ENCODE results near the gene DCAF7.

DCAF7 gene

DNA sequence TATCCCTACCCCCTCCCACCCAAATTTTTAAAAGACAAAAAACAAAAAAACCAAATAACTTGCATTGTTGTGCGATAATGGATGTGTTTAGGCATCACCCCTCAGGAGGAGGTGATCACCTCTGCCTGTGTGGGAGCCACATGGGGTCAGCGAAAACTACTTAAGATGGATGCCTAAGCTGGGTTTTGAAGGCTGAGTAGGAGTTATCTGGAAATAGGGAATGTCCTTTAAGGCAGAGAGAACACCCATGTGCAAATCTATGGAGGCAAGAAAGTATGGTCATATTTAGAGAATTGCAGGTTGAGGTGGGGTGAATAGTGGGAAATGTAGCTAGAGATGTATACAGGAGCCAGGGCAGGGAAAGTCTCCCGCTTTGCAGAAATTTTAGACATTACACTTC, 44.9 kb downstream of the DCAF7 start:
- DNase-seq = no peak

DNA sequence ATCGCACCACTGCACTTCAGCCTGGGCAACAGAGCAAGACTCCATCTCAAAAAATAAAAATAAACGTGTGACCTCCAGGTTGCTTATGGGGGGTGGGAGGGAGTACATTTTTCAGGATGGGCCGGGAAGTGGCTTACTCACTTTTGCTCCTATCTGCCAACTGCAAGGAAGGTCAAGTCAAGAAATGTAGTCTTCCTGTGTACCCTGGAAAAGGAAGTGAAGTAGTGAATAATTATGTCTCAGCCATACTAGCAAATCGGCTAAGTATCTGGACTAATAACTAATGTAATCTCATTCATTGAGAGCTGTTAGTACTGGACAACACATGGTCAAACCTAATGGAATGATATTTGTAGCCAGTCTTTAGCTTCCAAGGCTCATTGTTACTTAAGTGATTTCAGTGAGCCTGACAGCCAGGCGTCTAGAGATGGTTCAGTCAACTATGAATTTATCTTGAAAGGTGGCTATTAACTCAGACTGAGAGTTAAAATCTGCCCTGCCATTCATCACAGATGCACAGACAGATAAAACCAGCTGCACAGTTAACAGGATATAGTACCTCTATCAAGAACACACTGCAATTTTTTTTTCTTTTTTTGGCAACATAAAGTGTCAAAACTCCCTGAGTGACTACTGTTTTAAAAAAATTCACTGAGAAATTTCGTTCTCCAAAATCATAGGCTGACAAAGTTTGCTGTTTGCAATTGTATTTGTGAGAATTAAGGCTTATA, 46.7 kb downstream of the DCAF7 start:
- no peak for DNase-seq

DNA sequence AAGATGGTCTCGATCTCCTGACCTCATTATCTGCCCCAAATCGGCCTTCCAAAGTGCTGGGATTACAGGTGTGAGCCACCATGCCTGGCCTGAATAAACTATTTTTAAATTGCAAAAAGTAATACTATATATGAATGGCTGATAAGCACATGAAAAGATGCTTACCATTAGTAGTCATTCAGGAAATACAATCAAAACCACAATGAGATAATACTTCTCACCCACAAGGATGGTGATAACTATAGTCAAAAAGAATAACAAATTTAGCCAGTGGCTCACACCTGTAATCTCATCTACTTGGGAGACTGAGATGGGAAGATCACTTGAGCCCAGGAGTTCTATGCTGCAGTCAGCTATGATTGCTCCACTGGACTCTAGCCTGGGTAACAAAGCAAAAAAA, 48.0 kb downstream of the DCAF7 start:
- DNase-seq = no peak

DNA sequence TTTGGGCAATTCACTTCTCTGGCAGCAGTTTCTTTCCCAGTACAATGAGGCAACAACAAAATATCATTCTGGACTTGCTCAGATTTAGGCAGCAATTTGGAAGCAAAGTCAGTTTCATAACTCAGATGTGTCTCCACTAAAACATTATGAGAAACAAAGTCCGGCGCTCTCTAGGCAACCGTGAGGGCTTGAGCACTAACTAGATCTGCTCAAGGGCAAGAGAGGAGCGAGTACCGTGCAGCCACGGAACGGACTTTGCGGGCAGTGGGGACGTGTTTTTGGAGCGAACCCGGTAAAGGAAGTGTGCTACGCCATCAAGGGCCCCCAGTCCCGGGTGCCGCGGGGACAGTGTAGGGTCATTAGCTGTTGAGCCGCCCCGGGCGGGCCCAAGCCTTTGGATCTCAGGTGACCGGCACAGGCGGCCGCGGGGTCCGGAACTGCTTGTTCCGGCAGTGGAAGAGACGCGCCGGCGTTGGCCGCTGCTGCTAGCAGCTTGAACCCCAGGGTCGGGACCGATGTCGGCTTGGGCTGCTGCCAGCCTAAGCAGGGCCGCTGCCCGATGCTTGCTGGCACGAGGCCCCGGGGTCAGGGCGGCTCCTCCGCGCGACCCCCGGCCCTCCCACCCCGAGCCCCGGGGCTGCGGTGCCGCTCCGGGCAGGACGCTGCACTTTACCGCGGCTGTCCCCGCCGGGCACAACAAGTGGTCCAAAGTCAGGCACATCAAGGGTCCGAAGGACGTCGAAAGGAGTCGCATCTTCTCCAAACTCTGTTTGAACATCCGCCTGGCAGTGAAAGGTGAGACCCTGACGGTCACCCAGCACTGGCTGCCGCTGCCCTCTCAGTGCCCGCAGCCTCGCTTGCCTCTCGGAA, 50.5 kb downstream of the DCAF7 start, which contains the start of gene TACO1:
Gene TACO1 (plus strand): TSS at position 327 of the 870 bp plus-strand sequence. CDS start 189 bp downstream, at position 516.
- peak; percentile 63 for DNase-seq

DNA sequence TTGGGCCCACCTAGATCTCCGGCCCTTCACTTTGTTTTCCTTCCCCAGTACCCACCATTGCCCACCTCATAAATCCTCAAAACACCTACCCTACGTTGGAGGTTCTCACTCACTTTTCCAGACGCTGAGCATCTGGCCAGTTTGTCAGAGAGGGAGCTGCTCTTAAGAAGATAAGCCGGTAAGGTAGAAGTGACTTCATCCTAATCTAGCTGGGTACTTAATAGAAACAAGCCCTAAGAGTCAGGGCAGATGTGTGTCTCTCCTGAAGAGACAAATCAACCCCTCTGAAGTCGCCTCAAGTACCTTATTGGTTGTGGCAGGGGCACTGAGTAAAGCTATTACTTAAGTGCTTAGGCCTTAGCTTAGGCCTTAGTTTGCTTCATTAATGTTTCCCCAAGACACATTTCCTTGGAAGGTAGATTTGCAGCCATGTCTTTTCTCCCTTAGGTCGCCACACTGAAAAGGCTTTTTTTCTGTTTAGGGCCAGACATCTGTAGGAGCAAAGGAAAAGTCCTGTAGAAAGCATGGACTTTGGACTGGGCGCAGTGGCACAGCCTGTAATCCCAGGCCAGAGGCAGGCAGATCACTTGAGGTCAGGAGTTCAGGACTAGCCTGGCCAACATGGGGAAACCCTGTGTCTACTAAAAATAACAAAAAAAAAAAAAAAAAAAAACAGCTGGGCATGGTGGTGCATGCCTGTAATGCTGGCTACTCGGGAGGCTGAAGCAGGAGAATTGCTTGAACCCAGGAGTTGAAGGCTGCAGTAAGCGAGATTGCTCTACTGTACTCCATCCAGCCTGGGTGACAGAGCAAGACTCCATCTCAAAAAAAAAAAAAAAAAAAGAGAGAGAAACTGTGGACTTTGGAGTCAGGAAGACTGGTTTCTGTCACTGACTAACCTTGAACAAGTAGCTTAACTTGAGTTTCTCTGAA, 51.4 kb downstream of the DCAF7 start:
- no peak for DNase-seq

DNA sequence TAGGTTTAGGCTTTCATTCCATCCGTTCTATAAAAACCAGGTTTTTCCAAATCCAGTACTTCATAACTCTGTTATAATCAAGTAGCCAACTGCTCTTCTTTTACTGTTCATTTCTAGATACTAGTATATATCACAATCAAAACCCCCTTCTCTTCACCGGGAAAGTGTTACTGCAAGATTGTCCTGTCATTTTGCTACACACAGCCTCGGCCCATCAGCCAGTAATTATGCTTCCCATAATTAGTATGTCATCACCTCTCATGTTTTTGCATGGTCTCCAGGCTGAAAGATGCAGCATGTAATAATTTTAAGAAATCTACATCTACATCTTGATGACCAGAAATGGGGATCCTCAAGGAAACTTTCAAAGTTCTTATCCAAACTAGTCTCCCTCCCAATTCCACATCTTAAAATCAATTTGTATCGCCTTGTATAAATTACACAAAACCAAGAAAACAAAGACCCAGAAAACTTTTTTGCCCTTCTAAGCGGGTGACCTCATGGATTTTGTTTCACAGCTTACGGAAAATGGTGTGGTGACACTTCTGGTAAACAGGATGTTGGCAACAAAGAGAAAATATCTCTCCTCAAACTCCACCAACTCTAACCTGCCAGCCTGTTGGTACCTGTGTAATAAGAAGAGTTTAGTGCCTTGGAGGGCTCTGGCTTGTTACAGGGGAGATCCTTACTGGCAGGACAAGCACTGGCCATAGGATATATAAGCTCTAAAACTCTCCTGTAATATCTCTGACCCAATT, 59.7 kb downstream of the DCAF7 start:
- no peak for DNase-seq

DNA sequence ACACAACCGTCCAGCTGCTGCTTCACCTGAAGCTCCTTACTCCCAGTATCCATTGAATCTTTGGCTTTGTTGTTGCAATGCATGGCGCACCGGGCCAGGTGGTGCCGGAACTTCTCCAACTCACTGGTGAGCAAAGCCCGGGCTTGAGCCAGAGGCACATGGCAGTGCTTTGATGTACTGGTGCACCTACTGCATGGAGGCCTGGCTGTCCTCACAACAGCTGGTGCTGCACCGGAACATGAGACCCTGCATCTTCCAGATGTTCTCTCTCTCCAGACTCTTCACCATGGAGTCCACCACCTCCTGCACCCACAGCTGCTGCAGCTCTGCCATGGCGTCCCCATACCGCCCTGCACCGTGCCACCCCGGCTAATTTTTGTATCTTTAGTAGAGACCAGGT, 60.6 kb downstream of the DCAF7 start:
- DNase-seq = no peak

DNA sequence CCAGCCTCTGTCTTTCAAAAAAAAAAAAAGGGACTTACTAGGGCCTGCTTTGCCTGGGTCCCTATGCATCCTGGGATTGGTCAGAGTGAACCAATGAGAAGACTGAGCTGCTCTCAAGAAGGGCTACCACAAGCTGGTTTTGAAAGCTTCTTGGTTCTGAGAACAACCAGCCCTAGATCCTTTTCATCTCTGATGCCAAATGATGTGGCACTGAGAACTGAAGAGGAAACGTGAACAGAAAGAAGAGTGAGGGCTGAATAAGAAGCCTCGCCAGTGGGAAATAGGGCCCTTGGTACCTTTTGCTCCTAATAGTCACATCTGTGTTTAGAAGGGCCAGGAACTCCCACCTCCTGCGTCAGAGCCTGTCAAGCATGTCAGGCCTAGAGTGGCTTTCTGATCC, 61.1 kb downstream of the DCAF7 start:
- DNase-seq = no peak

DNA sequence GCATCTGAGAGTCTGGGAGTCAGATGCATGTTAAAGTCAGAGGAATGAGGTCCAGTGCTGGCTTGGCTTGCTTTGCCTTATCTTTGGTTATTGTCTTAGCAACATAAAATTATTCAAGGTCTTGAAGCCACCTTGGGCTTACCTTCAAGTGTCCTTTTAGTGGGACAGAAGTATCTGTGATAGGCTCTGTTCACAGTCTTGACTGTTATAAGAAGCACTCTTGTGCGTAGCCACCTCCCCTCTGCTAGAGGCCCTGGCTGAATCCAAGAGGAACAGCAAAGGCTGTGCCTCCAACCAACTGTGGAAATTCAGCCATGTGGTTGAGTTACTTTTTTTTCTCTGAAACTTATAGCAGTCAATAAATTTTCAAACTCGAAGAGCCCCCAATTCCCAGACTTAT, 63.4 kb downstream of the DCAF7 start:
- no peak for DNase-seq

DNA sequence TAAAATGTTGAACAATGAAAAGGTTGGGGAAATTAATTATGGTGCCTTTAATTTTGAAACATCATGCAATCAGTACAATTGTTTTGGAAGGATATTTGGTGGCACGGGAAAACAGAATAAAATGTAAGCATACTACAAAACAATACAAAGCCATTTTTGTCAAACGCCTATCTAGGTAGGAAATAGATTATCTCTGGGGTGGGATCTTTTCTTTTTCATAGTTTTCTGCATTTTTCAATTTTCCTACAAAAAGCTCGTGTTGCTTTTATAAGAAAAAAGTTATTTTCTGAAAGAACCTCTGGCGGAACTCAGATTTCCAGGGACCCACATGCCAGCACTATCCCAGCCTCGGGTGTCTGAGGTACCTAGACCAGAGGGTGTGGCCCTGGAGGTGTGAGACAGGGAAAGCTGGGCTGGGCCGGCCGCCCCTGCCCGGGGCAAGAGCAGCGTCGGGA, 71.0 kb downstream of the DCAF7 start:
- DNase-seq = no peak

DNA sequence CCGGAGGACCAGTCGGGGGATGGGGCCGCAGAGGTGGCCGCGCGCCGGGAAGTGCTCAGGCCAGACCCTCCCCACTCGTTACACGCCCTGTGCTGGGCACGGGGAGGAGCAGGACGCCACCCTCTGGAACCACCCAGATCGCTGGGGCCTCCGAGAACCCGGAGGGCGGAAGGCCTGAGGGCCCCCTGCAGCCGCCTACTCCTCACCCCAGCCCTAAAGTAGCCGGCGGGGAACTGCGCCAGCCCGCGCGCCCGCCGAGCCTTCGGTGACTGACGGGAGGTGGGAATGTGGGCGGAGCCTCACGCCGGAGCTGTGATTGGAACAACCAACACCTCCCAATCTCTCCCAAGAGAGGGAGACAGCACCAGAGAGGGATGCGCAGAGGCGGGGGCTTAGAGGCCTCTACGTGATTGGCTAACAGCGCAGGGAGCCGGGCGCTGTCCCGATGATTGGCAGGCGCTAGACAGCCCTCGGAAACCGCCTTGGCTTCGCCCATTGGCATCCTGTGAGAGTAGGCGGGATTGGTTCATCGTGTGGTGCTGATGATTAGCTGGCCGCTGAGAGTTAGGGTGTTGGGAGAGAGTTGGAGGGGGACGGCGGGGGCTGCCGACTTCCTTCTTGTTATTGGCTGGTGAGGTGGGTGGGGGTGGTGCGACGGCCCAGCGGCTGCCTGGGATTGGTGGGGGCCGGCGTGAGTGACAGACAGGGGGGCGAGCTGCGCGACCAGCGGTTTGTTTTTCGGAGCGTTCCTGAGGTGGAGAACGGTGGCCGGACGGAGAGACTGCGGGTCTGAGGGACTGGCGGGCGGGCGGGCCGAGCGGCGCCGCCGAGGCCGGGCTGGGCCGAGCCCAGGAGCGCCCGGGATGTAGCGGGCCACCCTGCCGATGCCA, 71.7 kb downstream of the DCAF7 start, which contains the start of gene MAP3K3:
Gene MAP3K3 (plus strand): TSS at position 734 of the 890 bp plus-strand sequence. CDS start 343 bp downstream, outside the sequence.
- peak; percentile 90 for DNase-seq

DNA sequence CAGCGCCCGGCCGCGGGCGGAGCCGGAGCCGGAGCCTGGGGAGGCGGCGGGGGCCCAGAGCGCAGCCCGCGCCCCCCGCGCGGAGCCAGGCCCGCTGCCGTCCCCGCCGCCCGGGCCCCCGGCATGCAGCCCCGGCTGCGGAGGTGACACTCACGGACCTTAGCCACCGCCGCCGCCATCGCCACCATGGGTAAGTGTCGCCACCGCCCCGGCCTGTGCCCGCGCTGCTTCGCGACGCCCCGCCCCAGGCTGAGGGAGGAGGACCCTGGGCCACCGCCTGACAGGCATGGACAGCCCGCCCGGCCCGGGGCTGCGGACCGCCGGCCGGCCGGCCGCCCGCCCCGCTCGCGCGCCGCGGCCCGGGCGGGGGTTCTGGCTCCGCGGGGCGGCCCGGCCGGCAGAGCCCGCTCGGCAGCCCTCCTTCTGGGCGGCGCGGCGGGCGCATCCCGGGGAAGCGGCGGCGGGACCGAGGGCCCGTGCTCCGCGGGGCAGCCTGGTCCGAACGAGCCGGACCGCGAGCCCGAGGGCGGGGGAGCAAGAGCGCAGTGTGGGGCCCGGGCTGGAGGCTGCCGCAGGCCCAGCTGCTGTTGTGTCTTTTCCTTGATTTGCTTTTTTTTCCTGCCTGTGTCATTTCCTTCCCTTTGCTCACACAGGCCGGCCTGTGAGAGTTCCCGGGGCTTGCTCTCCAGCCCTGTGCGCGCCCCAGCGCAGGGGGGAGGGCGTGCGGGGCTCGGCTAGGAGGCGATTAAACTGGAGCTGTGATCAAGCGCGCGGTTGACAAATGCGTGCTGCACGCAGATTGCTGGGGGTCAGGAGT, 72.5 kb downstream of the DCAF7 start:
- peak; percentile 45 for DNase-seq

DNA sequence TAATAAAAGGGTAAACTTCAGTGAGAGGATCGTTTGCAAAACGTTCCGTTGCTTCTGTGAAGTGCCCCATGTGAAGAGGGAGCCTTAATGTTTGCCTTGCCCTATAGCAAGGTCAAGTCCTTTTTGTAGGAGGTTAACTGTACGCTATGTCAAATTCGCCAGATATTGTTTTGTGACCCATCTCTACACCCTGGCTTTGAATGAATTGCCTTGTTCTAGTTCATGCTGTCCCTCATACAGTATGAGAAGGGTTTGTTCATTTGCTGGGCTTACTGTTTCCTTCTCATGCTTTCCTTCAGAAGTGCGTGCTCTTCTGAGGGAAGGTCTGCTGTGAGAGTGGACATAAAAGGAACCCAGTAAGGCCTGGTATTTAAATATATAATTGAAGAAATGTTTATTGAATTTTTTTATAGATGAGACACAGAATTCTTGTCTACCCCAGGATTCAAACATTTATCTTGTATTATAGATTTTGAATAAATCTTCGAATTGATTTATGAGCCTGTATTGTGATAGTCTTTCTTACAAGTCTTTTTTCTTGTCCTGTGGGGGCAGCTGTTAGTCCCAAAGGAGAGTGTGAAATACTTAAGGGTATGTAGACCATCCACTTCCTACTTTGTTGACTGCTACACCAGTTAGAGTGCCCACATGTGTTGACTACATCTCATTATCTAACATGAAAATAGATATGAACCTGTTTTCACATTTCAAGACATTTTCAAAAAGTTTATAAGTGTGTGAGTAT, 73.7 kb downstream of the DCAF7 start:
- DNase-seq = no peak

DNA sequence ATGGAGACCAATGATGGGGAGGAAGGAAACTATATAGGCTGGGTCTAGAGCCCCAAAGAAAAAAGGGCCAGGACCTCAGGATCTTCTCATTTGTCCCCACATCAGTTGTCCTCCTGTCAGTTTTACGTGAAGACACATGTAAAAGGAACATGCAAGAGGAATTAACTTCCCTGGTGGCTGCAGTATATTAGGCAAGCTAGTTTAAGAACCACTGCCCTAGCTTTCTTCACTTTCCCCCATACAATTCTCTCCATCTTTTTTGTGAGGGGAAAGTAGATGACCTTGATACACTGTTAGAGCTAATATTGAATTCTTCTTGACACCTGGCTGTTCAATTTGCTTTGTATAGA, 74.2 kb downstream of the DCAF7 start:
- DNase-seq = no peak

DNA sequence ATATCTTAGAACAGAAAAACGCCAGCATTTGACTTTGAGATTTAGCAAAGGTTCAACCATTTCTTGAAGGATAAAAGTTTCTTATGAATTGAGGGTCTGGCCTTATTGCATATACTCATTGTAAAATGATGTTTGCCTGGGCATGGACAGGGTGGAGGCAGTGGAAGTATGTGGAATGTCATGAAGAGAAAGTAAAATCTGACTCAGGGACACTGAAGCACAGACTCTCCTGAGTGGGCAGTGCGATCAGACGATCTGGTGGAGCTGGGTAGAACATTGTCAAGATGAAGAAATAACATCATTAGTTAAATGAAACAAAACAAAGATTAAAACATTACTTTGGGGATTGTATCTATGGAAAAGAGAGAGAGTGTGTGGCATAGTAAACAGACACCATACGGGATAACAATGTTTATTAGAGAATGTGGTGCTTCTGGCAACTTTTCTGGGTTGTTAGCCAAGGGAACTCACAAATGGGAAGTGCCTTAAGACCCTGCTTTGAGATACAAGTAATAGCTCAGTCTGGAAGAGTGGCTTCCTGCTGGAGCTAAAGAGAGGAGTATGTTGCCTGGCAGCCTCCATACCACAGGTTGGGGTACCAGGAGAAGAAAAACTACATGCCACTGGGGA, 76.4 kb downstream of the DCAF7 start:
- DNase-seq = no peak

DNA sequence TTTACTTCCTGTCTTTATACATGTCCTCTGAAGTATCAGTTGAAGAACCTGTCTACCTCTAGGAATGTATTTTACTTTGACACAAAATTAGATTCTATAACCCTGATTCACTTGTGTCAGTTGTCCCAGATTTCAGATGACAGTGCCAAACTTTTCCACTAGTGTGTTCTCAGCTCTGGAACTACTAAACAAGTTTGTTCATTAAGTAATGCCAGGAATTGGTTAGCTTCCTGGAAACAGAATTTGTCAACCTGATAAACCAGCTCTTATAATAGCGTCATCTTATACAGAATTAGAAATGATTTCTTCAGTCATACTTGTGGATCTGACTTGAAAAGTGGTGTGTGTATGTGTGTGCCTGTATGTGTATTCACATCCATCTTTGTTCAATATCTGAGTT, 79.3 kb downstream of the DCAF7 start:
- no peak for DNase-seq

DNA sequence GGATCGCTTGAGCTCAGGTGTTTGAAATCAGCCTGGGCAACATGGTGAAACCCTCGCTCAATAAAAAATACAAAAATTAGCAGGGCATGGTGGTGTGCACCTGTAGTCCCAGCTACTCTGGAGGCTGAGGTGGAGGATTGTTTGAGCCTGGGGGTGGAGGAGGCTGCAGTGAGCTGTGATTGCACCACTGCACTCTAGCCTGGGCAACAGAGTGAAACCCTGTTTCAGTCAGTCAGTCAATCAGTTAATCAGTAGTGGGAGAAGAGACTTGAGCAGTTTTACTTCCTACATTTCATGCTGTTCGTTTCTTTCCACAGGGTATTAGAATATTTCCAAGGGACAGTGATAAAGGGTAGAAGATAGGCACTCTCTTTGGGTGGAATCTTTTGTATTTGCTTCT, 80.8 kb downstream of the DCAF7 start:
- DNase-seq = no peak

DNA sequence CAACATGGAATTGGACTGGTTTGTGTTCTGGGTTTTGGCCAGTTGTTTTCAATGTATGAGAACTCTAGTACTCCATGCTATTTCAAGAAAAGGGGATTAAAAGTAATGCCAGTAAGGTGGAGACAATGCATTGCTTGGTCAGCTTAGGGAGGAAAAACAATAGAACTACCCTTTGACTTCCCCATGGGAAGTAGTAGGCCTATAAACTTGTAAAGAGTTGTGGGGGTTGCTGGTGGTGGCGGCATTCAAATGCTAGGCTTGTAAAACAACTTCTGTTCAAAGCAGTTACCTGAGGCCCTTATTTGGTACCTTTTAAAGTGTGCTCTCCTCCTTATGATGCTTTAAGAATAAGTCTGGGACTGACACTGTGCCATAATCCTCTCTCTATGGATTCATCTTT, 81.3 kb downstream of the DCAF7 start:
- DNase-seq = no peak

DNA sequence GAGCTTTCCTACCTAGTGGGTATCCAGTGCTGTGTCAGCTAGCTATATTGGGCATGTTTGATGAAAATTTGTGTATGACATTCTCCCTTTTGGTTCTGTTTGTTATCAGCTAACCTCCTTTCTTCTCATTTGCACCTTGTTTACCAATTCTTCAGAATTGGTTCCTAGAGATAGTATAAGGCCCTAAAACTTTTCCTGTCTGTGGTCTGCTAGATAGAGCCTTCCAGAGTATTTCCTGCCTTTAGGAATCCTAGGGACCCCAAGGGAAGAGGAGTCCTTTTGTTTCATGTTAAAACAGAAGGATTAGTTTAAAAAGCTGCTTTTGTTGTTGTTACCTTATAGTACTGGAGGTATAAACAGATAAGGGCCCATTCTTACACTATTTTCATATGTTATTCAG, 83.5 kb downstream of the DCAF7 start:
- no peak for DNase-seq

All from T-helper 9 cell (primary cell).